ENCODE data around the gene TP53TG3B.
"Not testable (repeated sequence)": the region's sequence is repeated elsewhere in the genome, so short reads cannot be mapped to it uniquely, and the experiment has no call there.

The TP53TG3B gene

GRCh38 chr16:33360541-33360940, at the start of gene TP53TG3B:
TSS of gene TP53TG3B (plus strand) at chr16:33360841. CDS start at chr16:33360909, 68 bp downstream.
- DNase-seq, result not testable (repeated sequence)

GRCh38 chr16:33336226-33337012, 24.2 kb upstream of the TP53TG3B start:
- peak; percentile 82 for DNase-seq

GRCh38 chr16:33337627-33338542, 22.8 kb upstream of the TP53TG3B start:
- DNase-seq, result peak; percentile 68

- DNase-seq, result peak; percentile 50
Measured at GRCh38 chr16:33338543-33338951, 22.1 kb upstream of the TP53TG3B start.

GRCh38 chr16:33339093-33340061, 21.3 kb upstream of the TP53TG3B start:
- DNase-seq, result peak; percentile 80
